ENCODE results near the gene ZNF784.

DNA sequence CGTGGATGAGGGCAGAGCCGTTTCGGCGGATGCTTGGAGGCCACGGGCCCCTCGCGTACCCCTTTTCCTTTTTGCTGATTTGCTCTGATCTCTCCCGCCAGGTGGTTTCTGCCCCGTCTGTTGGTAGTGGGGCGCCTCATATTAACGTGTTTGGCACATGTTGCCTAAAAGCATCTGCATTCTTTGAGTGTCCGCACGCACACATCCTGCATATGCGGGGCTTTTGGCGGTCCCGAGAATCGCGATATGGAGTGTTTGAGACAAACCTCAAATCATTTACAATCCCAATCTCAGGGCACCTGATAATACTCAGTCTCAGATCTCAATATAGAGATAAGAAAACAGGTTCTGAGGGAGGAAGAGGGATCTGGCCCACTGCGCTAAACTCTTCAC is 31.3 kb upstream of the ZNF784 start:
- TF ChIP-seq, protein P1, sequence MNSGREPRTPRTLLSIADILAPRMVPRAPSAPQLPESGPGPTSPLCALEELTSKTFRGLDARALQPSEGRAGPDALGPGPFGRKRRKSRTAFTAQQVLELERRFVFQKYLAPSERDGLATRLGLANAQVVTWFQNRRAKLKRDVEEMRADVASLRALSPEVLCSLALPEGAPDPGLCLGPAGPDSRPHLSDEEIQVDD (CRISPR knock-in tag; IDR thresholded peaks at IDR 0.05; ENCODE audit: borderline replicate concordance) = no peak
- no peak for TF ChIP-seq POLR2A (IDR thresholded peaks at IDR 0.05; ENCODE audit: insufficient read depth in 1 of 2, low read depth in 2 of 2, low read length in 2 of 2)
- no peak for TF ChIP-seq EZH2 (conservative IDR thresholded peaks at IDR 0.05; ENCODE audit: low read depth, low read length)
- TF ChIP-seq RAD51 (IDR thresholded peaks at IDR 0.05; ENCODE audit: borderline replicate concordance) = no peak
- TF ChIP-seq ZNF737 (CRISPR knock-in tag; IDR thresholded peaks at IDR 0.05; ENCODE audit: borderline replicate concordance) = no peak
- TF ChIP-seq, protein P2, sequence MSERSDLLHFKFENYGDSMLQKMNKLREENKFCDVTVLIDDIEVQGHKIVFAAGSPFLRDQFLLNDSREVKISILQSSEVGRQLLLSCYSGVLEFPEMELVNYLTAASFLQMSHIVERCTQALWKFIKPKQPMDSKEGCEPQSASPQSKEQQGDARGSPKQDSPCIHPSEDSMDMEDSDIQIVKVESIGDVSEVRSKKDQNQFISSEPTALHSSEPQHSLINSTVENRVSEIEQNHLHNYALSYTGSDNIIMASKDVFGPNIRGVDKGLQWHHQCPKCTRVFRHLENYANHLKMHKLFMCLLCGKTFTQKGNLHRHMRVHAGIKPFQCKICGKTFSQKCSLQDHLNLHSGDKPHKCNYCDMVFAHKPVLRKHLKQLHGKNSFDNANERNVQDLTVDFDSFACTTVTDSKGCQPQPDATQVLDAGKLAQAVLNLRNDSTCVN (CRISPR knock-in tag; IDR thresholded peaks at IDR 0.05; ENCODE audit: borderline replicate concordance) = no peak; the same call in 1 of the 2 replicates
- no peak for TF ChIP-seq ZFX (CRISPR knock-in tag; IDR thresholded peaks at IDR 0.05; ENCODE audit: low read depth)
- no peak for TF ChIP-seq CEBPG (CRISPR knock-in tag; IDR thresholded peaks at IDR 0.05)
- no peak for TF ChIP-seq RAD21 (CRISPR knock-in tag; IDR thresholded peaks at IDR 0.05)
- TF ChIP-seq, protein P3, sequence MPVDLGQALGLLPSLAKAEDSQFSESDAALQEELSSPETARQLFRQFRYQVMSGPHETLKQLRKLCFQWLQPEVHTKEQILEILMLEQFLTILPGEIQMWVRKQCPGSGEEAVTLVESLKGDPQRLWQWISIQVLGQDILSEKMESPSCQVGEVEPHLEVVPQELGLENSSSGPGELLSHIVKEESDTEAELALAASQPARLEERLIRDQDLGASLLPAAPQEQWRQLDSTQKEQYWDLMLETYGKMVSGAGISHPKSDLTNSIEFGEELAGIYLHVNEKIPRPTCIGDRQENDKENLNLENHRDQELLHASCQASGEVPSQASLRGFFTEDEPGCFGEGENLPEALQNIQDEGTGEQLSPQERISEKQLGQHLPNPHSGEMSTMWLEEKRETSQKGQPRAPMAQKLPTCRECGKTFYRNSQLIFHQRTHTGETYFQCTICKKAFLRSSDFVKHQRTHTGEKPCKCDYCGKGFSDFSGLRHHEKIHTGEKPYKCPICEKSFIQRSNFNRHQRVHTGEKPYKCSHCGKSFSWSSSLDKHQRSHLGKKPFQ (CRISPR knock-in tag; IDR thresholded peaks at IDR 0.05; ENCODE audit: insufficient replicate concordance) = no peak
- no peak for TF ChIP-seq FOSL2 (CRISPR knock-in tag; IDR thresholded peaks at IDR 0.05)
- no peak for TF ChIP-seq NFATC3 (CRISPR knock-in tag; IDR thresholded peaks at IDR 0.05)
- TF ChIP-seq, protein P4, sequence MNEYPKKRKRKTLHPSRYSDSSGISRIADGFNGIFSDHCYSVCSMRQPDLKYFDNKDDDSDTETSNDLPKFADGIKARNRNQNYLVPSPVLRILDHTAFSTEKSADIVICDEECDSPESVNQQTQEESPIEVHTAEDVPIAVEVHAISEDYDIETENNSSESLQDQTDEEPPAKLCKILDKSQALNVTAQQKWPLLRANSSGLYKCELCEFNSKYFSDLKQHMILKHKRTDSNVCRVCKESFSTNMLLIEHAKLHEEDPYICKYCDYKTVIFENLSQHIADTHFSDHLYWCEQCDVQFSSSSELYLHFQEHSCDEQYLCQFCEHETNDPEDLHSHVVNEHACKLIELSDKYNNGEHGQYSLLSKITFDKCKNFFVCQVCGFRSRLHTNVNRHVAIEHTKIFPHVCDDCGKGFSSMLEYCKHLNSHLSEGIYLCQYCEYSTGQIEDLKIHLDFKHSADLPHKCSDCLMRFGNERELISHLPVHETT (CRISPR knock-in tag; conservative IDR thresholded peaks at IDR 0.05) = no peak
- TF ChIP-seq FOXK1 (CRISPR knock-in tag; IDR thresholded peaks at IDR 0.05; ENCODE audit: borderline replicate concordance, low read depth) = no peak

All from HepG2 (cell line).